Ascending aorta (tissue), 2 donors: ENCODE data around the gene TRIP10. TPM values are rescaled to one million over a fixed set of nuclear protein-coding genes. Genes with fewer than 3 reads are reported as not detected.

ENCODE experiments used
- DNase-seq, 2 donors: peaks; one replicate each; pipeline ENCODE4 v3.0.0-alpha.2; 2019; ENCODE audit warnings: low spot score in 2 of 2
- H3K27ac ChIP-seq, 2 donors: fragments of 200-600 bp; sonication (generic); one replicate each; pipeline ENCODE4 v1.5.1; 2016 to 2017; ENCODE audit warnings: mild to moderate bottlenecking in 1 of 2
- H3K27me3 ChIP-seq: fragments of 200-600 bp; sonication (generic); one replicate; pipeline ENCODE4 v1.5.1; 2017
- H3K36me3 ChIP-seq, 2 donors: fragments of 200-600 bp; sonication (generic); one replicate each; pipeline ENCODE4 v1.5.1; 2016
- H3K4me1 ChIP-seq, 2 donors: fragments of 200-600 bp; sonication (generic); one replicate each; pipeline ENCODE4 v1.5.1; 2016 to 2017; ENCODE audit warnings: mild to moderate bottlenecking in 1 of 2
- H3K4me3 ChIP-seq, 2 donors: fragments of 200-600 bp; sonication (generic); one replicate each; pipeline ENCODE4 v1.5.1; 2016 to 2017; ENCODE audit warnings: mild to moderate bottlenecking in 1 of 2
- H3K9me3 ChIP-seq, 2 donors: fragments of 200-600 bp; sonication (generic); one replicate each; pipeline ENCODE4 v1.5.1; 2016
- intact Hi-C: fragments of 100-400 bp; cut with DNase I; formaldehyde crosslinking; loops from one replicate; pipeline ENCODE4 v1.15.1; 2023
- total RNA-seq: library from RNA; depleted of rRNA; stranded (reverse); fragments of >200 nt; gene quantifications from one replicate; pipeline ENCODE4 v1.1.0, GENCODE V29; 2016
- TF ChIP-seq, protein P1 (sequence below), 3 experiments: fragments of 200-600 bp in 2 of 3; fragments of 450-650 bp in 1 of 3; sonication (generic) in 2 of 3; IDR thresholded peaks; one replicate each; pipeline ENCODE4 v1.5.1; 2016 to 2019; ENCODE audit warnings: antibody characterized with exemption in 3 of 3, mild to moderate bottlenecking in 1 of 3, moderate library complexity in 1 of 3

Gene TRIP10
- total RNA-seq, 1 donor from 2014 or later: 109 TPM

DNA sequence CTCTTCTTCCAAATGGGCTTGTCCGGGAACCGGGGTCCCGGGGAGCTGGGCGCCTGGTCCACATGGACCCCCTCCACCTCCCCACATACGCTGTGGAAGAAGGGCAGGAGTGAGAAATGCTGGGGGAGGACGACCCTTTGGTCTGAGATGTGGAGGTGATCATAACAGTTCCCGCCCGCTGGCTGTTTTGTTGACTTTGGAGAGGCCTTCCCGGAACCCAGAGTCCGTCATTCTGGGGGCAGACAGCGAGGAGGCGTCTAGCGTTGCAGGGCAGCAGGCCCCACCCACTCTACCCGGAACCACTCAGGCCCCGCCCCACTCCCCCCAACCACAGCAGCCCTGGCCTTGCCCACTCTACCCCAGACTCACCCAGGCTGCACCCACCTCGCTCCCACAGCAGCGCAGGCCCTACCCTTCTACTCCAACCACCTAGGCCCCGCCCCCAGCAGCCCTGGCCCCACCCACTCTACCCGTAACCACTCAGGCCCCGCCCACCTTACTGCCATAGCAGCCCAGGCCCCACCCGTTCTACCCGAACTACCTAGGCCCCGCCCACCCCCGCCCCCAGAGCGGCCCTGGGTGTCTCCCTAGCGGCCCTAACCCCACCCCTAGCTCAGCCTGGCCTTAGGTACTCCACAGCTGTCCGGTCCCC is 9.2 kb upstream of the TRIP10 start:
- Histone ChIP-seq H3K27ac (peak overlapping the region in 1 of 2 donors; percentile 11), H3K27me3 (no peaks in the 10 kb centered on the region), H3K4me1 (no peaks in the 10 kb centered on the region), H3K36me3 (peaks cover 18 to 32% of the 10 kb centered on the region in 2 donors), H3K9me3 (no peaks in the 10 kb centered on the region), H3K4me3 (no peak overlapping the region)
- peak in 1 of 2 donors; percentile 82 for DNase-seq
- intact Hi-C loops: loop anchor here (10.0 kb wide), 3 partner anchors 305 to 1105 kb away; partner anchors contain the start of genes KHSRP, SAFB, SAFB2 and ZNF358
- TF ChIP-seq, protein P1, sequence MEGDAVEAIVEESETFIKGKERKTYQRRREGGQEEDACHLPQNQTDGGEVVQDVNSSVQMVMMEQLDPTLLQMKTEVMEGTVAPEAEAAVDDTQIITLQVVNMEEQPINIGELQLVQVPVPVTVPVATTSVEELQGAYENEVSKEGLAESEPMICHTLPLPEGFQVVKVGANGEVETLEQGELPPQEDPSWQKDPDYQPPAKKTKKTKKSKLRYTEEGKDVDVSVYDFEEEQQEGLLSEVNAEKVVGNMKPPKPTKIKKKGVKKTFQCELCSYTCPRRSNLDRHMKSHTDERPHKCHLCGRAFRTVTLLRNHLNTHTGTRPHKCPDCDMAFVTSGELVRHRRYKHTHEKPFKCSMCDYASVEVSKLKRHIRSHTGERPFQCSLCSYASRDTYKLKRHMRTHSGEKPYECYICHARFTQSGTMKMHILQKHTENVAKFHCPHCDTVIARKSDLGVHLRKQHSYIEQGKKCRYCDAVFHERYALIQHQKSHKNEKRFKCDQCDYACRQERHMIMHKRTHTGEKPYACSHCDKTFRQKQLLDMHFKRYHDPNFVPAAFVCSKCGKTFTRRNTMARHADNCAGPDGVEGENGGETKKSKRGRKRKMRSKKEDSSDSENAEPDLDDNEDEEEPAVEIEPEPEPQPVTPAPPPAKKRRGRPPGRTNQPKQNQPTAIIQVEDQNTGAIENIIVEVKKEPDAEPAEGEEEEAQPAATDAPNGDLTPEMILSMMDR (IDR thresholded peaks at IDR 0.05): no peak

DNA sequence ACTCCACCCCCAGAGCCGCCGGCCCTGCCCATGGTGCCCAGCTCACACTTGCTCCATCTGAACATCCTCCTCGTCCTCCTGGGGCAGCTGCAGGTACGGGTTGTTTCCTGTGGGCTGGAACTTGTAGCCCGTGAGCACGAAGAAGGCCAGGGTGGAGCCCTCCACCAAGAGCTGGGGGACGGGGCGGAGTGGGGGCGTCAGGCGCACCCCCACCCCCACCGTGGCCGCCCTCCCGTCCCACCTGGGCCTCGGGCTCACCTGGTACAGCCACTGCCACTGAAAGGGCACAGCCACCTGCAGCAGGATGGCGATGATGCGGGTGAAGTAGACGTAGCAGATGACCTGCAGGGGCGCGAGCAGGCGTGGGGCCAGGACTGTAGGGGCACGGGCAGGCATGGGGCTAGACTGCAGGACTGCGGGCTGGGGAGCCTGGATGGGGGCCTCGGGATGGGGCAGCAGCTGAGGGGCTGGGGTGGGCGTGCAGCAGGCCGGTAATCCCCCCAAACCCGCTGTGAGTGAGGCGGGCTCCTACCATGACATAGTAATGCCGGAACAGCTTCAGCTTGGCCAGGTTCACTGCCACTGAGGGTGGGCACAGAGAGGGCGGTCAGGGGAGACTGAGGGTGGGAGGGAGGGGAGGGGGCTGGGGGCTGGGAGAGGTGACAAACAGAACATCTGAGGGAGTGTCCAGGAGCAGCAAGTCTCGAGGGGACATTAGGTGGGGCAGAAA is 8.4 kb upstream of the TRIP10 start:
- H3K4me1 ChIP-seq: peaks cover 0 to 7% of the 10 kb centered on the region in 2 donors
- intact Hi-C loops: loop anchor here (10.0 kb wide), 3 partner anchors 306 to 1106 kb away; partner anchors contain the start of genes KHSRP, SAFB, SAFB2 and ZNF358
- TF ChIP-seq, protein P1 (IDR thresholded peaks at IDR 0.05): no peak
- no peak for DNase-seq
- no peak overlapping the region for H3K4me3 ChIP-seq
- no peak overlapping the region for H3K27ac ChIP-seq
- no peaks in the 10 kb centered on the region for H3K27me3 ChIP-seq
- peaks cover 18 to 32% of the 10 kb centered on the region in 2 donors for H3K36me3 ChIP-seq
- H3K9me3 ChIP-seq: no peaks in the 10 kb centered on the region

DNA sequence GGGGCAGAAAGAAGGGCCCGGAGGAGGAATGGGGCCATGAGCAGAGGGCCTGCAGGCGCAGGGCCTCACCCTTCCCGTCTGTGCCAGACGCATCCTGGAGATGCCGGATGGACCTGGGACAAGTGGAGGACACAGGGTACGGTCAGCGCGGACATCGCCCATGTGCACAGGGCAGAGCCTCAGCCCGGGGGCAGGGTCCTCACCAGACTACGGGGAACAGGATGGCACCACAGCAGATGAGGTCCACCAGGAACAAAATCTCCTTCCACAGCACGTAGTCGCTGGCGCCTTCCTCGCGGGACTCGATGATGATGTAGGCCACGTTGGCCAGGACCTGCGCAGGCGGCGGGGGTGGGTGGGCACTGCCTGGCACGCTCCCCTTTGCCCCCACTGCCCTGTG is 7.7 kb upstream of the TRIP10 start:
- H3K9me3 ChIP-seq: no peaks in the 10 kb centered on the region
- DNase-seq: no peak
- H3K4me1 ChIP-seq: peaks cover 0 to 10% of the 10 kb centered on the region in 2 donors
- H3K4me3 ChIP-seq: no peak overlapping the region
- peaks cover 18 to 32% of the 10 kb centered on the region in 2 donors for H3K36me3 ChIP-seq
- H3K27me3 ChIP-seq: no peaks in the 10 kb centered on the region
- TF ChIP-seq, protein P1 (IDR thresholded peaks at IDR 0.05): no peak
- no peak overlapping the region for H3K27ac ChIP-seq
- intact Hi-C loops: loop anchor here (10.0 kb wide), 3 partner anchors 307 to 1107 kb away; partner anchors contain the start of genes KHSRP, SAFB, SAFB2 and ZNF358

DNA sequence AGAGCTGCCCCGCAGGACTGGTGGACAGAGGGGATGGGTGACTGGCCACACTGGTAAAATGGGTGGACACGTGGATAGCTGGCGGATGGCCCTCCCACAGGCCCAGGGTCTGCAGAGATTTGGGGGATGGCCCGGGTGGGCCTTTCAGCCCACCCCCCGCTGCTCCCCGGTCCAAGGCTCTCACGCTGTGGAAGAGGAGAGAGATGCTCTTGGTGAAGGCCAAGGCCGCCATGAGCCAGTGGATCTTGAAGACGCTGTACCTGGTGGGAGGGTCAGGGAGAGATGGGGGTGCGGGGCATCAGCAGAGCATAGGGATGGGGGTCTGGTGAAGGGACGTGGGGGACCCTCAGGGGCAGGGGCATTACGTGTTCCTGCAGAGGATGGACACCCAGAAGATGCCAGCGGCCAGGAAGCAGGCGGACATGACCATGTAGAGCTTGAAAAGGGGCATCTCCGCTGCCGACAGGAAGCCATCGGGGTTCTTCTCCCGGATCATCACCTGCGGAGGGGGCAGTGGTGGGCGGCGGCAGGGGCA is 6.6 kb upstream of the TRIP10 start:
- Histone ChIP-seq H3K4me1 (peaks cover under 1 to 10% of the 10 kb centered on the region in 2 donors), H3K9me3 (no peaks in the 10 kb centered on the region), H3K4me3 (no peak overlapping the region), H3K27ac (no peak overlapping the region), H3K27me3 (no peaks in the 10 kb centered on the region), H3K36me3 (peaks cover 18 to 32% of the 10 kb centered on the region in 2 donors)
- no peak for DNase-seq
- intact Hi-C loops: loop anchor here (10.0 kb wide), 3 partner anchors 308 to 1108 kb away; partner anchors contain the start of genes KHSRP, SAFB, SAFB2 and ZNF358
- TF ChIP-seq, protein P1 (IDR thresholded peaks at IDR 0.05): no peak

DNA sequence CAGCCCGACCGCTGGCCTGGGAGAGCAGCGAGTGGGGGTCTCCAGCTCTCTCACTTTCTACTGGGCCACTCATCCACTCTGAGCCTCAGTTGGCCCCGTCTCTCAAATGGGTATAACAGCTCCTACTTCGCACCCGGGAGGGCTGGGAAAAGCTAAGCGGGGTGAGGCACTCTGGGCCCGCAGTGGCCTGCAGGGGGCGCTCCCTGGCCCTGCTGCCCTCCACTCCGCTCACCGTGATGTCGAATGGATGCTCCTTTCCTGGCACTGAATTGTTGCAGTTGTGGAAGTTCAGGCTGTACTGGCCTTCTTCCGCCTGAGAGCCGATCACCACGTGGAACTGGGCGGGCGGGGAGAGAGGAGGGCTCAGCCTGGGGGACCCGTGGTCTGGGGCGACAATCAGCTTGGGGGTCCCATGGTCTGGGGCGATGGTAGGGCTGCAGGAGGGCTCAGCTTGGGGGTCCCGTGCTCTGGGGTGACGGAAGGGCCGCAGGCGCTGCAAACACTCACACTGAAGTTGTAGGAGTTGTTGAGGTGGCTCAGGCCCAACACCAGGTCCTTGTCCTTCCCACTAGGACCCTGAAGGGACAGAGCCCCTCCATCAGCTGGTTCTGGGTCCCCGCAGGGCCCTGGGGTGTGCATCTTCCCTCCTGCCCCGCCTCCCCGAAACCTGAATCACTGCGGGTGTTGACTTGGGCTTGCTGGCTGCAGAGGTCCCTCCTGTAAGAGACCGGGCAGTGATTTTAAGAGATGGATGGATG is 6.0 kb upstream of the TRIP10 start:
- H3K4me1 ChIP-seq: peaks cover 3 to 17% of the 10 kb centered on the region in 2 donors
- no peak overlapping the region for H3K4me3 ChIP-seq
- no peak overlapping the region for H3K27ac ChIP-seq
- DNase-seq: no peak
- intact Hi-C loops: loop anchor here (10.0 kb wide), 3 partner anchors 309 to 1109 kb away; partner anchors contain the start of genes KHSRP, SAFB, SAFB2 and ZNF358
- H3K36me3 ChIP-seq: peaks cover 18 to 32% of the 10 kb centered on the region in 2 donors
- no peaks in the 10 kb centered on the region for H3K27me3 ChIP-seq
- no peaks in the 10 kb centered on the region for H3K9me3 ChIP-seq
- TF ChIP-seq, protein P1 (IDR thresholded peaks at IDR 0.05): peak in 2 of 3 experiments; percentile 26 to 29
